ENCODE measurements around the gene SMG6.

DNA sequence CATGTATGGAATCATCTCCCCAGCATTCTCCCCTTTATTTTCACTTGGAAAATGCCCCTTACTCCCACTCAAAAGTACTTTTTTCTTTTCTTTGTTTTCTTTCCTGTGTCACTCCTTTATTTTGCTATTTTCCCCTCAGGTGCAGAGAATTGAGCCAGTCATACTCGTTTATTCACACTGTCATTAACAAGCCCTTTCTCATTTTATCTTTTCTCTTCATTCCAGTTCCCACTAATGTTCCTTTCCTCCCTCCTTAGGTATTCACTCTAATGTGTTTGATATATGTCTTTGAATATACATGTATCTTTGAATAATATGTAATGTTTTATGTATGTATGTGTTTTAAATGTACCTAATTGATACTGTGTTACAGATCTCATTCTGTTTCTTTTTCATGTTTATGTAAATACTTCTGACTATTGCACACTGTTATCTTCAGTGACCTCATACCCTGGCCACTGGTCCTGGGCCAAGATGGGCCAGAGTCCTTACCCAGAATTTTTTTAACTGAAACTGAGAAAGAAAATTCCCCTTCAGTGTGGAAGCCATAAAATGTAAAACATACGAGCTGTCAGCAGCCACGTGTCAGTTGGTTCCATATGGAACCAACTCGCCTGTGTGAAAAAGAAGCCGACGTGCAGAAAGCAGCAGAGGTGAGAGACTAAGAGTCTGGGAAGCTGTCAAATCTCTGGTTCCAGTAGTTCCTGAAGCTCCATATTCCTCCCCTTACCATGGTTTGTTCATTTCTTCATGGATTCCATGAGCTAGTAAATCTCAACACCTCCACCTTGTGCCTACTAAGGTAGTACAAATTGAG lies 6.0 kb upstream of the SMG6 start:
- TF ChIP-seq POLR2AphosphoS5 (IDR thresholded peaks at IDR 0.05) = no peak
- TF ChIP-seq, protein P1, sequence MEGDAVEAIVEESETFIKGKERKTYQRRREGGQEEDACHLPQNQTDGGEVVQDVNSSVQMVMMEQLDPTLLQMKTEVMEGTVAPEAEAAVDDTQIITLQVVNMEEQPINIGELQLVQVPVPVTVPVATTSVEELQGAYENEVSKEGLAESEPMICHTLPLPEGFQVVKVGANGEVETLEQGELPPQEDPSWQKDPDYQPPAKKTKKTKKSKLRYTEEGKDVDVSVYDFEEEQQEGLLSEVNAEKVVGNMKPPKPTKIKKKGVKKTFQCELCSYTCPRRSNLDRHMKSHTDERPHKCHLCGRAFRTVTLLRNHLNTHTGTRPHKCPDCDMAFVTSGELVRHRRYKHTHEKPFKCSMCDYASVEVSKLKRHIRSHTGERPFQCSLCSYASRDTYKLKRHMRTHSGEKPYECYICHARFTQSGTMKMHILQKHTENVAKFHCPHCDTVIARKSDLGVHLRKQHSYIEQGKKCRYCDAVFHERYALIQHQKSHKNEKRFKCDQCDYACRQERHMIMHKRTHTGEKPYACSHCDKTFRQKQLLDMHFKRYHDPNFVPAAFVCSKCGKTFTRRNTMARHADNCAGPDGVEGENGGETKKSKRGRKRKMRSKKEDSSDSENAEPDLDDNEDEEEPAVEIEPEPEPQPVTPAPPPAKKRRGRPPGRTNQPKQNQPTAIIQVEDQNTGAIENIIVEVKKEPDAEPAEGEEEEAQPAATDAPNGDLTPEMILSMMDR (IDR thresholded peaks at IDR 0.05) = no peak
- no peak for TF ChIP-seq EP300 (IDR thresholded peaks at IDR 0.05)
